ENCODE data around the gene ADGRG3. TPM values are rescaled to one million over a fixed set of nuclear protein-coding genes. Genes with fewer than 3 reads are reported as not detected.

Gene ADGRG3
- total and polyA plus RNA-seq, 9 of the 15 experiments (the other 6 are each of a cell fraction or from before 2014, with no cell fraction given) = 0.09 to 0.52 (median 0.14) TPM; not detected in 3

DNA sequence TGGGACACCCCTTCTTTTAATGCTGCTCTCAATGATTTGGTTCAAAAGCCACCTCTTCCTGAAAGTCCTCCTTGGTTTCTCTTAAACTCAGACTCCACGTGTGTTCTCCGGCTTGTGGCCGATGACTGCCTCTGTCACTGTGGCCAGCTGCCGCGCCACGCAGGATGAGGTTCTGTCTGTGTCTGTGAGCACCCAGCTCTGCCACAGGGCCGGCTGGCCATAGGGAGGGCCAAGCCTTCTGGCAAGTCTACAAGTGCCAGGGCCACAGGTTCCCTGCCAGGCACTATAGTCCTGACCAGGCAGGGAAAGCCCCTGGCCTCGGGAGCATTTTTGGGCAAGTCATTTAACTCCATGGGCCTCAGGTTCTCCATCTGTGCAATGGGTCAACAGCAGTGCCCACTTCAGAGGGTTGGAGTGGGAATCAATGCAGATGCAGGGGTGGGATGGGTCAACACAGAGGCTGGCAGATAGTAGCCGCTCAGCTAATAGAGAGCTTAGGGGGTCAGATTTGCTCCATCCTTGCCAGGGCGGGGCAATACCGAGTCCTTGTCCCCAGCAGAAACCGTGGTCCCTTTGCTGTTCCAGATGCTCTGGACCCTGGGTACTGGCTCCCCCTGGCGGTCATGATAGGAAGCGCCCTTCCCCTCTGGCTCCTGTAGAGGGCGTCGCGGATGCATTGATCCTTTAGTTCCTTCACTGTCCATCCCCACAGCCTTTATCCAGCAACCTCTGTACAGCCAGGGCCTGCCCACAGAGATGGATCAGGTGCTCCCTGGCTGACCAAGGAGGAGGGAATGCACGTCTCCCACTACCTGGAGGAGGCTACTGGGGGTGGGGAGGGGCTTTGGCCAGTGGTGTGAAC lies 19.3 kb upstream of the ADGRG3 start (continued):
- TF ChIP-seq, protein P1, sequence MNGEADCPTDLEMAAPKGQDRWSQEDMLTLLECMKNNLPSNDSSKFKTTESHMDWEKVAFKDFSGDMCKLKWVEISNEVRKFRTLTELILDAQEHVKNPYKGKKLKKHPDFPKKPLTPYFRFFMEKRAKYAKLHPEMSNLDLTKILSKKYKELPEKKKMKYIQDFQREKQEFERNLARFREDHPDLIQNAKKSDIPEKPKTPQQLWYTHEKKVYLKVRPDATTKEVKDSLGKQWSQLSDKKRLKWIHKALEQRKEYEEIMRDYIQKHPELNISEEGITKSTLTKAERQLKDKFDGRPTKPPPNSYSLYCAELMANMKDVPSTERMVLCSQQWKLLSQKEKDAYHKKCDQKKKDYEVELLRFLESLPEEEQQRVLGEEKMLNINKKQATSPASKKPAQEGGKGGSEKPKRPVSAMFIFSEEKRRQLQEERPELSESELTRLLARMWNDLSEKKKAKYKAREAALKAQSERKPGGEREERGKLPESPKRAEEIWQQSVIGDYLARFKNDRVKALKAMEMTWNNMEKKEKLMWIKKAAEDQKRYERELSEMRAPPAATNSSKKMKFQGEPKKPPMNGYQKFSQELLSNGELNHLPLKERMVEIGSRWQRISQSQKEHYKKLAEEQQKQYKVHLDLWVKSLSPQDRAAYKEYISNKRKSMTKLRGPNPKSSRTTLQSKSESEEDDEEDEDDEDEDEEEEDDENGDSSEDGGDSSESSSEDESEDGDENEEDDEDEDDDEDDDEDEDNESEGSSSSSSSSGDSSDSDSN (IDR thresholded peaks at IDR 0.05; ENCODE audit: borderline replicate concordance in 1 of 2, low read depth in 2 of 2, low read length in 2 of 2) = no peak
- TF ChIP-seq E2F8 (IDR thresholded peaks at IDR 0.05; ENCODE audit: low read depth, partially characterized antibody) = peak; percentile 35
- no peak for TF ChIP-seq ZFP30 (CRISPR knock-in tag; IDR thresholded peaks at IDR 0.05; ENCODE audit: borderline replicate concordance)
- no peak for TF ChIP-seq GTF2F1 (IDR thresholded peaks at IDR 0.05; ENCODE audit: low read depth, low read length)
- no peak for TF ChIP-seq U2AF1 (optimal IDR thresholded peaks at IDR 0.05; ENCODE audit: low read depth, low read length)
- no peak for TF ChIP-seq TRIM25 (IDR thresholded peaks at IDR 0.05; ENCODE audit: borderline replicate concordance)
- TF ChIP-seq CHD4 (IDR thresholded peaks at IDR 0.05; ENCODE audit: insufficient read depth, insufficient replicate concordance, low read depth, low read length, poor library complexity, severe bottlenecking) = peak; percentile 96
- TF ChIP-seq, protein P2, sequence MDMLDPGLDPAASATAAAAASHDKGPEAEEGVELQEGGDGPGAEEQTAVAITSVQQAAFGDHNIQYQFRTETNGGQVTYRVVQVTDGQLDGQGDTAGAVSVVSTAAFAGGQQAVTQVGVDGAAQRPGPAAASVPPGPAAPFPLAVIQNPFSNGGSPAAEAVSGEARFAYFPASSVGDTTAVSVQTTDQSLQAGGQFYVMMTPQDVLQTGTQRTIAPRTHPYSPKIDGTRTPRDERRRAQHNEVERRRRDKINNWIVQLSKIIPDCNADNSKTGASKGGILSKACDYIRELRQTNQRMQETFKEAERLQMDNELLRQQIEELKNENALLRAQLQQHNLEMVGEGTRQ (CRISPR knock-in tag; IDR thresholded peaks at IDR 0.05) = no peak
- peak; percentile 43; the same call in 1 of the 2 replicates for TF ChIP-seq ZKSCAN1 (IDR thresholded peaks at IDR 0.05; ENCODE audit: low read depth, low read length)
- no peak for TF ChIP-seq PHF21A (IDR thresholded peaks at IDR 0.05; ENCODE audit: borderline replicate concordance, low read depth)
- TF ChIP-seq ZNF408 (CRISPR knock-in tag; IDR thresholded peaks at IDR 0.05; ENCODE audit: low read depth) = no peak
- no peak; the same call in 1 of the 2 replicates for TF ChIP-seq ZBTB26 (CRISPR knock-in tag; IDR thresholded peaks at IDR 0.05)
- no peak for TF ChIP-seq TAF1 (IDR thresholded peaks at IDR 0.05; ENCODE audit: control insufficient read depth, extremely low read depth, insufficient read depth, low read length, severe bottlenecking)
- TF ChIP-seq L3MBTL2 (IDR thresholded peaks at IDR 0.05) = no peak
- TF ChIP-seq TAF9B (IDR thresholded peaks at IDR 0.05; ENCODE audit: partially characterized antibody) = no peak
- peak; percentile 18; the same call in 1 of the 2 replicates for TF ChIP-seq TAL1 (IDR thresholded peaks at IDR 0.05)
- TF ChIP-seq COPS2 (conservative IDR thresholded peaks at IDR 0.05) = no peak
